Activated CD4-positive, alpha-beta T cell treated with anti-CD3 and anti-CD28 coated beads for 48 hours (primary cell): ENCODE data around the gene KDM2B.

ENCODE experiments used
- DNase-seq: peaks from one replicate; pipeline ENCODE4 v3.0.0-alpha.2; 2020

KDM2B gene

DNA sequence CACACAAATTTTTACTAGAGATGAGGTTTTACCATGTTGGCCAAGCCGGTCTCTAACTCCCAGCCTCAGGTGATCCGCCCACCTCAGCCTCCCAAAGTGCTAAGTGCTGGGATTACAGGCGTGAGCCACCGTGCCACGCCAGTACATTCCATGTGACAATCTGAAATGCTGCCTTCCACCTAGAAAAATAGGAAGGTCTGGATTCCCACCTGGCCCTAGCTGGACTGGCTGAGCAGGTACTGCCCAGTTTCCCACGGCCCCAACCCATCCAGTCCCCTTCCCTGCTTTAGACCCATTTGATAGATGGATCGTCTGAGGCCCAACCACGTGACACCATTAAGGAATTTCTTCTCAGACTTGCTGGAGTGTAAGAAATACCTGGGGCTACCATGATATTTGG is 55.4 kb downstream of the KDM2B start:
- DNase-seq = no peak

DNA sequence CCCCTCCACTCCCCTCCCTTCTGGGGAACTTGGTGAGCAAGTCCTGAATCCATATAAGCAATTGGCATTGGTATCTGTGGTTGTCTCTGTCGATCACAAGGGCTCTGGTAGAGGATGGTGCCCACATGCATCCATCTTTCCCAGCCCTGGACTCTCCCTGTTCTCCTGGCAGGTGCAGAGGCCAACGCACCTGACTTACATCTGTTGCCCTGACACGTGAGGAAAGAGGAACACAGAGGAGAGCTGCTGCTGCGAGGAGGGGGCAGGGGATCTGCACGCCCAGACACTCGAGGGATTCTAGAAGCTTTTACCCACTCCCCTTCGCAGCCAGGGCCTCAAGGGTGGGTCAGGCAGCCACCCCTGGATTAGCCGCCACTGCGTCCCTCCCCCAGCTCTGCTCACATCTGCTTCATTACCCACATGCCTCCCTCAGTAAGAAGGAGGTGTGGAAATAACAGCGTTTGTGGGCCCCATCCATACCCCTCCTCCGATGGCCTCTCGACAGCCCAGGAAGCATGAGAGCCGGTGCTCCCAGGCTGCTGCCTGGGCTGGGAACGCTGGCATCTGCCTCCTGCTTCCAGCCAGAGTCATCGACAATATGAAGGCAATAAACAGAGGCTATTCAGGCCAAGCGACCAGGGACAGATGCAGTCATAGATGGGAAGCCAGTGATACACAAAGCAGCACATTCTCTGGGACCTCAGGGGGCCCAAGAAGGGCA is 56.5 kb downstream of the KDM2B start:
- DNase-seq = no peak

- DNase-seq = no peak
Measured at GRCh38 chr12:121523741-121524140, 57.1 kb downstream of the KDM2B start.

DNA sequence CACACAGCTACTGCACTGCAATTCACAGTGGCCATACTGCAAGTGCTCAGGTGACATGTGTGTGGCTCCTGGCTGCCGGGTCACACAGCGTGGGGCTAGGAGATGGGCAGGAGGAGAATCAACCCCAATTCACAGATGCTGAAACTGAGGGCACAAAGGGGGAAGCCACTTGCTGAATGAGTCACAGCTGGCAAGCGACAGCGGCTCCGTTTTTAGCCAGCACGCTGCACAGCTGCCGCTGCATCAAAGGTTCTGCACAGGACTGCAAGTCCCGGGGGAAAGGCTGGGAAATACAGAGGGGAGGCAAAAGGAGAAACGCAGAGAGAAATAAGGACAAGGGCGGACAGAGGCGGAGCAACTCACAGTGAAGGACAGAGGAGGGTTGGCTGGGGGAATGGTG is 57.9 kb downstream of the KDM2B start:
- DNase-seq = no peak

DNA sequence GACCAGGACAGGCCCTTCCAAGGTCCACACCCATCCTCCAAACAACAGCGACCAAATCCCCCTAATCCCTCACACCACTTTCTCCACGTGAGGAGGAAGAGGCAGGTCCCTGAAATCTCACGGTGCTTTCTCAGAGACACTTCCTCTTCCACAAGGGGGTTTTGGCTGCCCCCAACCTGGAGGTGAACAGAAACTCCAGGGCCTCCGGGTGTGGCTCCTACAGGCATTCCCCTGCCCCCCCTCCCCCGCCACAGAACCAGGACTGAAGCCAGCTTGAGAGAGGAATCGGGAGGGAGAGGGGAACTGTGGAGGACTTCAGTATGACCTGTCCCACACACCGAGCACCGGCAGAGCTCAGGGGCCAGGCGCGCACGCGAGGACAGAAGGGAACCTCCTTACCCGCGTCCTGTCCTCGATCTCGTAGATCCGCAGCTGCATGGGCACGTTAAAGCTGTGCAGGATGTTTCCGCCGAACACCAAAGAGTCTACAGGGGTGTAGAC is 60.2 kb downstream of the KDM2B start:
- DNase-seq = no peak

- no peak for DNase-seq
Measured at GRCh38 chr12:121520119-121520518, 60.7 kb downstream of the KDM2B start.

- no peak for DNase-seq
Measured at GRCh38 chr12:121519227-121519626, 61.6 kb downstream of the KDM2B start.

- DNase-seq = no peak
Measured at GRCh38 chr12:121518656-121519055, 62.2 kb downstream of the KDM2B start.

- DNase-seq = no peak
Measured at GRCh38 chr12:121516437-121517011, 64.3 kb downstream of the KDM2B start.

GRCh38 chr12:121515615-121516014 is 65.2 kb downstream of the KDM2B start:
- DNase-seq = no peak

- no peak for DNase-seq
Measured at GRCh38 chr12:121514184-121514742, 66.6 kb downstream of the KDM2B start.

DNA sequence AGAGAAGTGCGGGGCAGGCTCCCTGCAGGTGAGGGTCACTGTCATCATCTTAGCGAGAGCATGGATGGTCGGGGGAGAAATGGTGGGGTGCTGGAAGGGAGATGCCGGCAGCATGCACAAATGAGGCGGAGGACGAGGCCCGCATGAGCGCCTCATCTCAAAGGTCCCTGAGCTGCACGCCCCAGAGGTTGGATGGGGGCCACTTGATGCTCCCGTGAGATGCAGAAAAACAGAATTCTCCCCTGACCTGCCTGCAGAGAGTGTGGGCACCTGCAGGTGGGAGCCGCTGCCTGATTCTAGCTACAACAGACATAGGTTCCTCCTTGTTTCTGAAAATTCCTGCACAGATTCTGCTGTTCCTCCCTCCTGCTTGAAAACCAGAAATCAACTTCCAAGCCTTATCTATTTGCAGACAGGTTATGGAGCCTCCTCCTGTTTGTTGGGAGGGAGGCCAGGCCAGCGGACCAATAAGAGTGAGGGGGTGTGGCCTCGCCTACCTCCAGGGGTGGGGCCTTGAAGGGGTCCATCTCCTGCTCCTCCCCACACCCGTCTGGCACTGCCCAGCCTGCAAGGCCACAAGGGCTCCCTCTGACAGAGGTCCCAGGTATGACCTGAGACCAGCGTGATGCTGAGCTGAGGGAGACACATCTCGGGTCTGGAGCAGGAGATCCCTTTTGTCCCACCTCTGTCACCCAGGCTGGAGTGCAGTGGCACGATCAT is 67.2 kb downstream of the KDM2B start:
- DNase-seq = peak; percentile 41

DNA sequence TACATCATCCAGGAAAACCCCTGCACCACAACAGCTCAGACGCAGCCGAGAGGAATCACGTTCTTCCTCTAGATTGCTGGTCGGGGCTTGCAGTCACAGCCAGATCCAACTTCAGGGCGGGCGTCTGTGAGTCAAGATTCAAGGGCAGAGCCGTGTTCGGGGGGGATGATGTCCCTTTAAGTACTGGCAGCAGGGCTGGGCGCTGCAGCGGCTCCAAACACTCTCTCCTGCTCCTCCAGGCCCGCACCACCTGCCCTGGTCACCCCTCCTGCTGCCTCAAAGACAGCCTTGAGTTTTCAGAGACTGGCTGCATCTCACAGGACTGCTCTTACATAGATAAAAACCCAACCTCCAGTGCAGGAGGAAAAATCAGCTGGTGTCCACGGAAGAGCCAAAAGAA is 68.3 kb downstream of the KDM2B start:
- no peak for DNase-seq

- DNase-seq = no peak
Measured at GRCh38 chr12:121511916-121512315, 68.9 kb downstream of the KDM2B start.

- no peak for DNase-seq
Measured at GRCh38 chr12:121509339-121509738, 71.5 kb downstream of the KDM2B start.

DNA sequence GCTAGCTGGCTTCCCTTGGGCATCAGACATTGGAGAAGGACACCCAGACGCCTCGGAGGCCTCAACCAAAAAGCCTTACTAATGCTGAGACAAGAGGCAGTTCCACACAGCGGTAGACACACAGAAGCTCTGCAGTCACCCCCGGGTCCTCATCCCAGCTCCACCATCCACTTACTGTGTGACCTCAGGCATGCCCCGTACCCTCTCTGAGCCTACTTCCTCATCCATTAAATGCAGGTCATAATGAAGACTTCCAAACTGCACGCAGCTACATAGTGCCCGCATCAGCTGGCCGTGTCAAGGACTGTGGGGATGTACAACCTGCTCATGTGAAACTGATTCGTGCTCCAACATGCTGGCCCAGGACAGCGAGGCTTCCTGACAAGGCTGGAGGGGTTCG is 72.3 kb downstream of the KDM2B start:
- DNase-seq = no peak

- DNase-seq = no peak
Measured at GRCh38 chr12:121507984-121508383, 72.8 kb downstream of the KDM2B start.

DNA sequence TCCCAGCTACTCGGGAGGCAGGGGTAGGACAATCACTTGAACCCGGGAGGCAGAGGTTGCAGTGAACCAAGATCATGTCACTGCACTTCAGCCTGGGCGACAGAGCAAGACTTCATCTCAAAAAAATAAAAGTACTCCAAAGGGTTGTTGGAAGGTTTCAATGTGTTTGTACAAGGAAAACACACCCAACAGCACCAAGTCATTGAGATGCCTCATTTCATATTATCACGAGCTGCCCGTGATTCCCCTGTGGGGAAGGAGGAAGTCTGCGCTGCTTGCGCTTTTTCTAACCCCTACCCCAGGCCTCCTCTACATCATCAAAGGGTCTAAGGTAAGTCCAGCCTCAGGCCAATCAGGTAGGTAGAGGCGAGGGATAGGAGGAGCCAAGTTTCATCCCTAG is 73.6 kb downstream of the KDM2B start:
- no peak for DNase-seq

- no peak for DNase-seq
Measured at GRCh38 chr12:121505513-121505912, 75.3 kb downstream of the KDM2B start.

DNA sequence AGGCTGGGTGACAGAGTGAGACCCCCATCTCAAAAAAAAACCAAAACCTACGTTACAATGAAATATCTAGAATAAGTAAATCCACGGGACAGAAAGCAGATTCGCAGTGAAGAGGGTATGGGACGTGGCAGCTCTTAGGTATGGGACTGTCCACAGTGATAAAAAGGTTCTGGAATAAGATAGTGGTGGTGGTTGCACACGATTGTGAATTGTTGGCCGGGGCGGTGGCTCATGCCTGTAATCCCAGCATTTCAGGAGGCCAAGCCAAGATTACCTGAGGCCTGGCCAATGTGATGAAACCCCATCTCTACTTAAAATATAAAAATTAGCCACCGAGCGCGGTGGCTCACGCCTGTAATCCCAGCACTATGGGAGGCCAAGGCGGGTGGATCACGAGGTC is 76.3 kb downstream of the KDM2B start:
- no peak for DNase-seq

DNA sequence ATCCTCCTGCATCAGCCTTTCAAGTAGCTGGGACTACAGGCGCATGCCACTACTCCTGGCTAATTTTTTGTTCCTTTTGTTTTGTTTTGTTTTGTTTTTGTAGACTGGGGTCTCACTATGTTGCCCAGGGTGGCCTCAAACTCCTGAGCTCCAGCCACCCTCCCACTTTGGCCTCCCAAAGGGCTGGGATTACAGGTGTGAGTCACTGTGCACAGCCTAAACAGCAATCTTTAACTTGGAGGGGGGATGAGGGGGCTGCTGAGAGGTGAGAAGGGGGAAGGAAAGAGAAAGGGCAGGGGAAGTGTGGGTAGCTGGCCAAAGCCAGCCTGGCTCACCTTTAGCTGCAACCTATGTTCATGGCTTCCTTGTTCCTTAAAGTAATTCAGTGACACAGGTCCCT is 77.4 kb downstream of the KDM2B start:
- DNase-seq = no peak

DNA sequence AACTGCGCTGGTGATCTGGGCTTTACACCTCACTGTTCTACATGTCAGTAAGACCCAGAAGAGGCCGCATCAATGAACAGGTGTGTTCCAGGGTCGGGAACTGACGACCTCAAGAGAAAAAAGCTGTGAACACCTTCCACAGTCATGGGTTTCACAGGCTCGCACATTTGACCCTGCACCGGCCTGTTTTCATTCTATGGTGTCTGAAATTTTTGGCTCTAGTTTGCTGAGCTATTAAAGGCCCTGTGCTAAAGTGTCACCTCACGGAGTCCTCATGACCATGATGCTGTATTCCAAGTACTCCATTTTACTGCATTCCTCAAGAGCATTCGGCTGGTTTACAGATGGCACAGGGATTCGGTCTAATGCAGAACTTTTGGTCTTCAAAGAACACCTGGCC is 78.9 kb downstream of the KDM2B start:
- no peak for DNase-seq

DNA sequence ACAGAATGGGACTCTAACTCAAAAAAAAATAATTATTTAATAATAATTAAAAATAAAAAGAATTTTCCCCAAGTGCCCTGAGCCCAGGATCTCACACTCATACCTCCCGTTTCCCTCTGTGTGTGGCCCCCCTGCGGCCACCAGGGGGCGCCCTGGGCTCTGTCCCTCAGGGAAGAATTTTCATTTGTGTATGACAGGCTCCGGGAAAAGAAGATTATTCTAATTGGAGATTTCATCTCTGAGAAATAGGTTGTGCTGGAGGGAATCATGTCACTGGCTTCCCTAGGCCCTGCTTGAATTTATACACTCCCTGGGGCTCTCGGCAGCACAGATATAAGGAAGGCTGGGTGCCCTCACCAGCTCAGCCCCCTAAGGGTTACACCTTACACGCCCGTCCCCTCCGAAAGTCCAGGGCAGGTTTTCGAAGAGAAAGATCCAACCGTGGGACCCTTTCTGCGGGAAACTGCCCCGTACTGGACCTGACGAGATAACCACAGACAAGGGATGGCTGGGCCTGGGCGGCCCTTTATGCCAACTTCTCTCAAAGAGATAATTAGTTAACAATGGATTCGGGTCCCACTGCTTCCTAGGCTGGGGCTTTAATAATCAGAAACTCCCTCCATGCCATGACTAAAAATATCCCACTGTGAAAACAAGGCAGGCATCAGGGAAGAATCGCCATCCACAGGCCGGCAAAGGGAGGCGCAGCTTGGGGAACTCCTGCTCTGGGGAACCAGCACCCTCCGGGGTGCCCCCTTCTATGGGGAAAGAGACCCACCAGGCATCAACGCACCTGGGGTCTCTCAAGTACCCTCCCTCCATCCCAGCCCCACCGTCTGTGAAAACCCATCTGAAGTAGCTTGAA is 80.7 kb downstream of the KDM2B start:
- DNase-seq = peak; percentile 80
